HT-29 (cell line): ENCODE data around the gene ACO2. TPM values are rescaled to one million over a fixed set of nuclear protein-coding genes. Genes with fewer than 3 reads are reported as not detected.

Source experiments
- DNase-seq: peaks from one replicate; pipeline ENCODE4 v3.0.0-alpha.2; 2015; ENCODE audit warnings: low spot score
- total RNA-seq: library from RNA; depleted of rRNA; stranded (reverse); fragments of >200 nt; shearing (Covaris generic); gene quantifications from 2 replicates; pipeline ENCODE4 v1.2.3, GENCODE V29; 2014

ACO2 gene
- total RNA-seq, 1 experiment from 2014 or later = 52.1 TPM

DNA sequence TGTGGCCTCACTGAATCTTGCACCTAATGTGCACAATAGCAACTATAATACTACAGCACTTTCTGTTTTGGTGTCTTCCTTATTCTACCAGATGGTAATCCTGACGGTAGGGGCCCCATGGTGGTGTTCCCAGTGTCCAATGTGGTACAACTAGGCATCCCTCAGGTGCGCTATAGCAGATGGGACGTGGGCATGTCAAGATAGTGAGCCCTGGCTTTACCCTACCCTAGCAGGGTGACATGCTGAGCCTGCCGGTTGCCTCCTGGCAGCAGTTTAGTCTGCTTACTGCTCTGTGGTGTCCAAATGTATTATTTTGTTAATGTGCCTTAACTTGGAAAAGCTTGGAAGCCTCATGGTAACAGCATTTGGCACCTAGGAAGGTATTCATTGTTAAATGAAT is 19.2 kb downstream of the ACO2 start:
- no peak for DNase-seq

DNA sequence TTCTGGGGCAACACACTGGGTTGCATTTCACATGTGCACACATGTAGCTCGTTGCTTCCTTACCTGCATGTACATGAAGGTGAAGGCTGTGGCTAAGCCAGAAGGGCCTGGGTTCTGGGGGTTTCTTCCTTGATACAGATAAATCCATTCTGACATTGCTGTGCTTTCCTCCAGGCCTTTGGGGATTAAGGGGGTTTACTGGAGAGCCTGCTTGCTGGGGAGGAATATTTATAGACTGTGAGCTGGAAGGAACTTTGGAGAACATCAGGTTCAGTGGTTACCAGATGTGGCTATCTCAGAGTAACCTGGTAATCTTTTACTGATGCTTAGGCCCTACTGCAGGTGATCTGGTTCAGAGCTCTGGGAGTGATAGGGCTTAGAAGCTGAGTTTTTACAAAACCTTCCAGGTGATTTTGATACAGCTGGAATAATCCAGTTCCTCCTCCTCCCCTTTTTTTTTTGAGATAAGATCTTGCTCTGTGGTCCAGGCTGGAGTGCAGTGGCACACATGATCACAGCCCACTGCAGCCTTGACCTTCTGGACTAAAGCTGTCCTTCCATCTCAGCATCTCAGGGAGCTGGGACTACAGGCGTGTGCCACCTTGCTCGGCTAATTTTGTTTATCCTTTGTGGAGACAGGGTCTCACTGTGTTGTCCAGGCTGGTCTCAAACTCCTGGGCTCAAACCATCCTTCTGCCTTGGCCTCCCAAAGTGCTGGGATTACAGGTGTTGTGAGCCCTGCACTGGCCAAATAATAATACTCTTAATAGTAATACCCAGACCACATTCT is 19.9 kb downstream of the ACO2 start:
- DNase-seq = no peak

DNA sequence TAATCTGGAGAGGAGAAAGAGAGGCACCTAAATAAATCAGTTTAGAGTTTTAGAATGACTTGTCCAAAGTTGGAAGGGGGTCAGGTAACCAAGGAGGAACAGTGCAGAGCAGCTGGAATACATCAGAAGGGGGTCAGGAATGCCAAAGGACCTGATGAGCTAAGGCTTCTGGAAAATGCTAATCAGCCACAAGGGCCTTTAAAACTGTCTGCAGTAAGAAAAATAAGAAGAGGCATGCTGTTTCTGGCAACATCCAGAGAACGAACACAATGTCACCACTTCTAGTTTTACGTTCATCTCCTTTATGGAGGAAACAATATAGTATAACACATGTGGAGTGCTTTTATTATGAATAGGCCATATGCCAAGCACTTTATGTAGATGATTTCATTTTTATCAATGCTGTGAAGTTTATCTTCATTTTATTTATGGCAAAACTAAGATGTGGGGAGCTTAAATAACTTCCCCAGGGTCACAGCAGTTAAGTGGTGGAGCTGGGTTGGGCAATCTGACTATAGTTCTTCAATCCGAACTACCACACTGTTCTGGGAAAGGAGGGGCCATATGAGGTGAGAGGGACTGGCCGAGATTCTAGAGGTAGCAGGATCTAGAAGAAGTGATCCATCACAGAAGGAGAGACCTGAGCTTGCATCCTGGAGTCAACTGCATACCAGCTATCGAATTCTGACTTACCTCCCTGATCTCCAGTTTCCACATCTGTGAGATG is 22.6 kb downstream of the ACO2 start:
- DNase-seq = no peak

DNA sequence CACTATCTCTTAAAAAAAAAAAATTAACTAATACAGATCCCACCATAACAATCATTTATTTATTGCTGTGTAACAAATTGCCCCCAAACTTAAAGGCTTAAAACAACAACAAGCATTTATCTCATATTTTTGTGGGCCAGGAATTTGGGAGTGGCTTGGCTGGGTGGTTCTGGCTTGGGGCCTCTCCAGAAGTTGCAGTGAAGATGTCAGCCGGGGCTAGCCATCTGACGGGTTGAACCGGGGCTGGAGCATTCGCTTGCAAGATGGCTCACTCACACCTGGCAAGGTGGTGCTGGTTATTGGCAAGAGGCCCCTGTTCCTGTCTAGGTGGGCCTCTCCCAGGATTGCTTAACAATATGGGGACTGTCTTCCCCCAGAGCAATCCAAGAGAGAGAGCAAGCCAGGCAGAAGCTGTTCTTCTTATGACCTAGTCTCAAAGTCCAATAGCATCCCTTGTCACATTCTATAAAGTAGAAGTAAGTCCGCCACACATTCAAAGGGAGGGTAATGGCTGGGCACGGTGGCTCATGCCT is 29.5 kb downstream of the ACO2 start:
- no peak for DNase-seq

DNA sequence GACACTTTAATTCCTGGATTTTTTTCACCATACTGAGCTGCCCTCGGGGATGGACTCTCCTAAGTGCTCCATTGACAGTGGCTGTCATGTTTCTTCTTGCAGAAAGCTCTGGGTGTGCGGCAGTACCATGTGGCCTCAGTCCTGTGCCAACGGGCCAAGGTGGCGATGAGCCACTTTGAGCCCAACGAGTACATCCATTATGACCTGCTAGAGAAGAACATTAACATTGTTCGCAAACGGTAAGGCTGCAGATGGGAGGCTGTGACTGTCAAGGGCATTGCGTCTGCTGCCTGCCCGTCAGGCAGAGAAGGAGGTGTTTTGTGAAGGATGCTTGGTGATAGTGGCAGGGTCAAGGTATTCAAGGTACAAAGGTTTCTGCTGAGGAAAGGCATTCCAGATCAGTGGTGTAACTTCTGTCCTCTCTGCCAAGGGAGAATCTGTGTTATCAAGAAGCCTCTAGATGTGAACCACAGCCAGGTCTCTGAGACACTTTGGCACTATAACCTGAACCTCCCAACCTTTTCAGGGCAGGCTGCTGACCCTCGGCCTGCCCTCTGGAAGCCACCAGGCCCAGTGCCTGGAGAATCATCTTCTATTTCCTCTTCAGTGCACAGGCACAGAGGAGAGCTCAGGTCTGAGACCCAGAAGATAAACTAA is 30.8 kb downstream of the ACO2 start:
- no peak for DNase-seq

DNA sequence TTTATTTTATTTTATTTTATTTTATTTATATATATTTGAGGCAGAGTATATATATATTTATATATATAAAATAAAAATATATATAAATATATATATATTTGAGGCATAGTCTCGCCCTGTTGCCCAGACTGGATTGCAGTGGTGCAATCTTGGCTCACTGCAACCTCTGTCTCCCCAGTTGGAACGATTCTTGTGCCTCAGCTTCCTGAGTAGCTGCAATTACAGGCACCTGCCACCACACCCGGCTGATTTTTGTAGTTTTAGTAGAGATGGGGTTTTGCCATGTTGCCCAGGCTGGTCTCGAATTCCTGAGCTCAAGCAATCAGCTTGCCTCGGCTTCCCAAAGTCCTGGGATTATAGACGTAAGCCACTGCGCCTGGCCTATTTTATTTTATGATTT is 31.4 kb downstream of the ACO2 start:
- DNase-seq = no peak

DNA sequence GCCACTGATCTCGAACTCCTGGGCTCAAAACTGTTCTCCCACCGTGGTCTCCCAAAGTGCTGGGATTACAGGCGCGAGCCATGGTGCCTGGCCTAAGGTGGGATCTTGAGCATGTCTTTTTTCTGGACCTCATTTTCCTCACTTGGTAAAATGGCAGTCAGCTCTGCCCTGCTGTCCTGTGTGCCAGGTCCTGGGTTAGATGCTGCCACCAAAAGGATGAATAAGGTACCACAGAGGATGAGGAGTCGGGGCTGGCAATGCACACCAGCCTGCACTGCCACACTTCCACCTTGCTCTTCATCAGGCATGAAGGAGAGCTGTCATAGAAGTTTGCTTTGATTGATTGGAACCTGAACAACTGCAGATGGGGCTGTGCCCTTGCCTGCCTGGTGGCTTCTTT is 32.3 kb downstream of the ACO2 start:
- DNase-seq = no peak

DNA sequence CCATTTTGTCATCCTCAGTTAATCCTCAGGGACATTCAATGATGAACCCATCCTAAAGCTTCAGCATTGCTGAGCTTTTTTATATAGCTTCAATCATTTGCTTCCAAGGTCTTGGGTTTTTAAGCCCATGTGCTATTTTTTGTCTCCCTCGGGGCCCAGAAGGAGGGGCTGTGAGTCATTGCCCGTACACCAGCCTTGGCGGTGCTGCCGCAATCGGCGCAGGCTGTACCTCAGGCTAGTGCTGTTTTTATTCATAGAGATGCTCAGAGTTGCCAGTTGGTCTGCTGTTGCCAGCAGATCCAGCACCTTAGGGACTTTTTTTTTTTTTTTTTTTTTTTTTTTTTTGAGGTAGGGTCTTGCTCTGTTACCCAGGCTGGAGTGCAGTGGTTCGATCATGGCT is 35.5 kb downstream of the ACO2 start:
- DNase-seq = no peak

DNA sequence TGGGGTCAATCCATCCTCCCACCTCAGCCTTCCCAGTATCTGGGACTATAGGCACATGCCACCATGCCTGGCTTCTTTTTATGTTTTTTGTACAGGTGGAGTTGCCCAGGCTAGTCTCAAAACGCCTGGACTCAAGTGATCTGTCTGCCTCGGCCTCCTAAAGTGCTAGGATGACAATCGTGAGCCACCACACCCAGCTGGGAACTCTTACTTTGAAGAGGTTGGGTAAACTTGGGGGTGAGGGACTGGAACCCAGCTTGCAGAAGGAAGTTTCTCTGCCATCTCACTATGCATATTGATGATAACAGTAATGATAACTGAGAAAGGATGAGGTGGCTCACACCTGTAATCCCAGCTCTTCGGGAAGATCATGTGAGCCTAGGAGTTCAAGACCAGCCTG is 35.9 kb downstream of the ACO2 start:
- no peak for DNase-seq

DNA sequence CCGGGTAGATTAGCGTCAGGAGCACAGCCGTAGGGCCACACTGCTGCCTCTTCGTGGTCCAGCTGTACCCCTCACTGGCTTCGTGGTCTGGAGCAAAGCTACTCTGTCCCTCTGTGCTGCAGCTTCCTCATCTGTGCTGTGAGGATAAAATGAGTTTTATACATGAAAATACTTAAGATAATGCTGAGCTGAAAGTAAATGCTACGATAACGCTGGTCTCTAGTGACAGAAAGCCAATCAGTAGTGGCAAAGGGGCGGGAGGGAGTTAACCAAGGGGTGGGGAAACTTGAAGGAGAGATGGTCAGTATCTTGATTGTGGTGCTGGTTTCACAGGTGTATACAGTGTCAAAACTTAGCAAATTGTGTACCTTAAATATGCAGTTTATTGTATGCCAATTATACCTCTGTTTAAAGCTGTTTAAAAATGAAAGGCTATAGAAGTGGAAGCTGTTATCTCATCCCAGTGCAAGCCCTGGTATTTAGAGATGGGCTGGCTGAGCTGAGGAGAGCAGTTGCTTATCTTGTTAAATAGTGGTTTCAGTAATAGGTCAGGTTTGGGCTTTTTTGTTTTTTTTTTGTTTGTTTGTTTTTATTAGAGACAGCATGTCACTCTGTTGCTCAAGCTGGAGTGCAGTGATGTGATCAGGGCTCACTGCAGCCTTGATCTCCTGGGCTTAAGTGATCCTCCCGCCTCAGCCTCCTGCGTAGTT is 36.7 kb downstream of the ACO2 start:
- DNase-seq = no peak

DNA sequence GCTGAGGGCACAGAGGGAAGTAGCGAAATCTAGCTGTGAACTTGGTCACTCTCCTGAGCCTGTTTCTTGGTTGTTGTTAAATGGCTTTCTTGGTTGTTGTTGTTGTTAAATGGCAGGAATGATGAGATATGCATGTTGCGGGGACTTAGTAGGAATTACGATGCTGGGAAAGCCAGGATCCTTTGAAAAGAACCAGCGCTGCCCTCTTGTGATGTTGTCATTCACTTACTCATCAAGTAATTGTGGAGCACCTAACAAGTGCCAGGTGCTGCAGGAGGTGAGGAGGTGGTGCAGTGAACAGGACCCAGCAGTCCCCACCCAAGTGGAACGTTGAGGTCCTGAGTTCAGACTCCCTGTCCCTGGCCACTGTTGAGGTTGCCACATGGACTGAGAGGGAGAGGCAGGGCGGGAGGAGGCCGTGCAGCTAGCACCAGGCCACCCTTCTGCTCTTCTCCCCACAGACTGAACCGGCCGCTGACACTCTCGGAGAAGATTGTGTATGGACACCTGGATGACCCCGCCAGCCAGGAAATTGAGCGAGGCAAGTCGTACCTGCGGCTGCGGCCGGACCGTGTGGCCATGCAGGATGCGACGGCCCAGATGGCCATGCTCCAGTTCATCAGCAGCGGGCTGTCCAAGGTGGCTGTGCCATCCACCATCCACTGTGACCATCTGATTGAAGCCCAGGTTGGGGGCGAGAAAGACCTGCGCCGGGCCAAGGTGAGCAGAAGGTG is 38.6 kb downstream of the ACO2 start:
- no peak for DNase-seq

DNA sequence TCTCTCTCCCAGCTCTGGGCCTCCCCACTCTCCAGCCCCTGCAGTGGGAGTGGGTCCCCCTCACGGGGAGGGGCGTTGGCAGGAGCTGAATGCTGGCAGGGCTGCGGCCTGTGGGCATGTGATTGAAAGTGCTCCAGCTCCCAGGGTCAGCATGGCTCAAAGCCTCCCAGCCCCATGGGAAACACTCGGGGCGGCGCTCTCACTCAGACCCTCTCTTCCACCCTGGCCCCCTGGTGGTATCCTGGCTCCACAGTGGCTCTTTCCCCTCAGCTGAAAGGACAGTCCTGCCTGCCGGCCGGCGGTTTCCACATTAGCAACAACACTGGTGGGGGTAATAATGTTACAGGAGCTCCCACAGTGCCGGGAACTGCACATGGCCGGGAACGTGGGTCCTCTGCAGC is 39.9 kb downstream of the ACO2 start:
- DNase-seq = no peak

DNA sequence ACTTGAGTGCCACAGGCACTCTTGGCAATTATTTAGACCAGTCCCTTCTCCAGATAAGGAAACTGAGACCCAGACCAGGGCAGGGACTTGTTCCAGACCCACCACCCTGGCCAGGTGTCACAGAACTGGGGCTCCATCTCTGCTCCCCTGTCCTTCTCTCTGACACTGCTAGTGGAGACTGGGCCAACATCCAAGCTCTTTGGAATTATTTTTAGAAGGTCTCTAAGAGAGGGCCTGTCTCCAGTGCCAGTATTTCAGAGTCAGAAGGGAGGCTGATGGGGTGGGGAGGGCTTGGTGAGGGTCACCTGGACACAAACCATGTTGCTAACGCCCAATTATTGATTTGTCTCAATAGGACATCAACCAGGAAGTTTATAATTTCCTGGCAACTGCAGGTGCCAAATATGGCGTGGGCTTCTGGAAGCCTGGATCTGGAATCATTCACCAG is 42.6 kb downstream of the ACO2 start:
- DNase-seq = no peak

DNA sequence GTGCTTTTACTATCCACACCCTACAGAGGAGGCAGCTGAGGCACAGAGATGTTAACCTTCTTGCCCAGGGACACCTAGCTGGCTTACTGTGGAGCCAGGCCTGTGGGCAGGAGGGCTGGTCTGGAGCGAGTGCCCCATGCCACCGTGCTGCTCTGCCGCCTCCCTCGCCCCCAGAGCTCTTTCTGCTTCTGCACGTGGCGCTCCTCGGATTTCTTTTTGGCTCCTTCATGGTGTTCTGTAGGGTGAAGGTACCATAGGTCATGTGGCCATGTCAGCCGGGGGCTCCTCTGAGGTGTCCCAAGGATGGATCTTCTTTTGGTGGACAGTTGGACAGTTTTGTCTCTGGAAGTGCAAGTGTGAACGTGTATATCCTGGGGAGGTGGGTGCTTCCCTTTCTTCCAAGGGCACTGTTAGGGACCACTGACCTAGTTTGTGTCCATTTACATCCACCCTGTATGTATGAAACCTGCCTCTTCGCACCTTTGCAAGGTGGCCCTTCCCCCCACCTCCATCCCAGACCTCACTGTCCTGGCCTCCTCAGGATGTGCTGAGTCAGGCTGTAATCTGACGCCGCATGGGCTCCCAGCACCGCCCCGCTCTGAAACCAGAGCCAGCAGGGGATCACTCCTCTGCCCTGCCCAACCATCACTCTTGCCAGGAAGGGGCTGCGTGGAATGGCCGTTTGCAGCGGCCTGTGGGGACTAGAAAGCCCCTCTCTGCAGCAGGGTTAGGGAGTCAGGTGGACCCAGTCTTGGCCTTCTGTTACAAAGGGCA is 43.7 kb downstream of the ACO2 start:
- no peak for DNase-seq

DNA sequence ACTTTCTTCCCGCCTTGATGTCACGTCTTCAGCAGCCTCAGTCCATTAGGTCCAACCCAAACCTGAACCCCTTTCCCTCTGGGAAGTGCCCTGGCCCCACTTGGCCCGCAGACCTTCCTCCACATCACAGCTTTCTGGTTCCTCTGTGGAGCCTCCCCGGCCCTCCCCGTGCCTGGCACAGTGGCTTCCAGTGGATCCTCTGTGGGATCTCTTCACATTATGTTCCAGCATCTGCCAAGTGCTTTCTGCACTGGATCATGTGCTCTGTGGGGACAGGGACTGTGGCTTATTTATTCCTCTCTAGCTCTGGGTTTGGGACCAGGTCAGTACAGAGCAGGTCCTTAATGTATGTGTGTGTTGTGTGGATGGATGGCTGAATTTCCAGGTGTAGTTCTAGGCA is 44.5 kb downstream of the ACO2 start:
- DNase-seq = no peak

DNA sequence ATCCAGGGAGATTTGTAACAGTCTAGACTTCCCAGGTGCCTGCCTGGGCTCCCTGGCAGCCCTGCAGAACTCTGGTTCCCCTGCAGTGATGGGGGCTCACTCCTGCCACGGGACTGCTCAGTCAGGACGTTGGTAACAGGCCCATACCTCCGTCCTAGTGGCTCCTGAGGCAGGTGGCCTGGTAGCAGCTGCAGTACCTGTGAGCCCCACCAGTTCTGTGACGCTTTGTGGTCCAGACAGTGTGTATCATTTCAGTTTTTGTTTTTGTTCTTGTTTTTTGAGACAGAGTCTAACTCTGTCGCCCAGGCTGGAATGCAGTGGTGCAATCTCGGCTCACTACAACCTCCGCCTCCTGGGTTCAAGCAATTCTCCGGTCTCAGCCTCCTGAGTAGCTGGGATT is 47.5 kb downstream of the ACO2 start:
- DNase-seq = no peak

DNA sequence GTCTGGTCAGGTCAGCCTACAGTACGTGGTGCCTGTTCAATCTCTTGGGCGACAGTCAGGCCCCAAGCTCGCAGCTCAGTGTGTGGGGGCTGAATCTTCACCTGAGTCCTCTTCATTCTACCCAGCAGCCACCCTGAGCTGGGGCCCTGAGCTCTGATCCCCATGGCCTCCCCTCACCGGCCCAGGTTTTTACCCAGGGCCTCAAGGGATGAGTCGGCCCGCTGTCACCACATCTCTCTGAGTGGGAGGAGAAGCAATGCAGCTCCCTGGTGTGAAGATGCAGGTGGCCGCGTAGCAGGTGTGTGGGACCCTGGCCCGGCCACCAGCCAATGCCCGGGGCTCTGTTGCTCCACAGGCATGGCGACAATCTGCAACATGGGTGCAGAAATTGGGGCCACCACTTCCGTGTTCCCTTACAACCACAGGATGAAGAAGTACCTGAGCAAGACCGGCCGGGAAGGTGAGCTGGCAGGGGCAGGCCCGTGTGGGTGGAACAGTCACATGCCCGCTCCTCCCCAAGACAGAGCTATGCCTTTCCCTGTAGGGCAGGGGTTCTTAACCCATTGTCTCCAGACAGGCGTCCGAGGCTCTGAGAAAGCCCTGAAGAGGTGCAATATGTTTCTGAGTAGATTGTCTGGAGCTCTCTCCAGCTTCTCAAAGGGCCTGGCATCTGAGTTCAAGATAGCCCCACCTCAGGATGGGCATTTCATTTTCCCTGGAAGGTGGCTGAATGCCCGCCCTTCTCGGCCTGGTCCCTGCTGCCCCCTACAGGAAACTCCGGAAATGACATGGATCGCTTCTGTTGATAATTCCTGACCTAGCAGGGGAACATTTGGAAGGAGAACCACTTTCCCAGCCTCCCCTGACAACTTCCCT is 48.5 kb downstream of the ACO2 start:
- peak; percentile 76 for DNase-seq

DNA sequence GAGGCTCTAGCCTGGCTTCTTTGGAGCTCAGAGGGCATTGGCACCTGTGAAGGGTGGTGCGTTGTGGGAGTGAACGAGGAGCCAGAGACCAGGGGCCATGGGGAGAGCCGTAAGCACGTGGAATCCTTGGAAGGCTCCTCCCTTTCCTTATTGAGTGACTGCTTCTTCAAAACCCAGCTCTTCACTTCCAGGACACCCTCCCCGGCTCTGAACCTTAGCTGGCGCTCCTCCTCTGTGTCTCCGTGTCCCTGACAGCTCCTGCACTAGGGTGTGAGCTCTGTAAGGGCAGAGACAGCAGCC is 49.1 kb downstream of the ACO2 start:
- no peak for DNase-seq

DNA sequence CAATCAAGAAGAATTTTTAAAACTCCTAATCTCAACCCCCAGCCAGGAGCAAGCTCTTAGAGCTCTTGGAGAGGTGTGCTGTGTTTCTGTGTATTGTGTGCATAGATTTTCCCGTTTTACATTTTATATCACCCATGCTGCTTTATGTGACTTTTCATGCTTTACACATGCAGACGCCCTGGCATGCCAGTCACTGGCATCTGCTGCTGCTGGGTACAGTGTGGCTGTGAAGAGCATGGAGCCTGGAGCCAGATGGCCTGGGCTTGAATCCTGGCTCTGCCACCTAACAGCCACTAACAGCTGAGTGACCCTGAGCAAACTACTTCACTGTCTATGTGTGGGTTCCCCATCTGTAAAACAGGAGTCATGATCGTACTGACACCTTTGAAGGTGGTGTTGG is 52.2 kb downstream of the ACO2 start:
- DNase-seq = no peak

DNA sequence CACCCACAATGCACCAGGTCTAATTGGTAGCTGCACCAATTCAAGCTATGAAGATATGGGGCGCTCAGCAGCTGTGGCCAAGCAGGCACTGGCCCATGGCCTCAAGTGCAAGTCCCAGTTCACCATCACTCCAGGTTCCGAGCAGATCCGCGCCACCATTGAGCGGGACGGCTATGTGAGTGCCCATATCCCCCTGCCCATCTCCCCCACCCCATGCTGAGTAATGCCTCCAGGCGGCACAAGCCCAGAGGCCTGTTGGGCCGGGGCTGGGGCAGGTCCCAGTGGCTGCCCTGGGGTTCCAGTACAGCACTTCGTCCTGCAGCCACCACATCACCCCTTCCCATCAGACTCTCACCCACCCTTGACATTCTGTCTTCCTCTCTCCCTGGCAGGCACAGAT is 53.9 kb downstream of the ACO2 start:
- DNase-seq = no peak
